HG02885 (cell line): ENCODE data around the gene TYRP1.
"Not testable (repeated sequence)": the region's sequence is repeated elsewhere in the genome, so short reads cannot be mapped to it uniquely, and the experiment has no call there.

Experiments
- ATAC-seq: cut with Tn5 transposase; IDR thresholded peaks from one replicate; pipeline ENCODE4 v1.9.1; 2021; ENCODE audit warnings: mild to moderate bottlenecking; ENCODE audit not compliant: unreplicated experiment, poor library complexity

The TYRP1 gene, protein sequence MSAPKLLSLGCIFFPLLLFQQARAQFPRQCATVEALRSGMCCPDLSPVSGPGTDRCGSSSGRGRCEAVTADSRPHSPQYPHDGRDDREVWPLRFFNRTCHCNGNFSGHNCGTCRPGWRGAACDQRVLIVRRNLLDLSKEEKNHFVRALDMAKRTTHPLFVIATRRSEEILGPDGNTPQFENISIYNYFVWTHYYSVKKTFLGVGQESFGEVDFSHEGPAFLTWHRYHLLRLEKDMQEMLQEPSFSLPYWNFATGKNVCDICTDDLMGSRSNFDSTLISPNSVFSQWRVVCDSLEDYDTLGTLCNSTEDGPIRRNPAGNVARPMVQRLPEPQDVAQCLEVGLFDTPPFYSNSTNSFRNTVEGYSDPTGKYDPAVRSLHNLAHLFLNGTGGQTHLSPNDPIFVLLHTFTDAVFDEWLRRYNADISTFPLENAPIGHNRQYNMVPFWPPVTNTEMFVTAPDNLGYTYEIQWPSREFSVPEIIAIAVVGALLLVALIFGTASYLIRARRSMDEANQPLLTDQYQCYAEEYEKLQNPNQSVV

DNA sequence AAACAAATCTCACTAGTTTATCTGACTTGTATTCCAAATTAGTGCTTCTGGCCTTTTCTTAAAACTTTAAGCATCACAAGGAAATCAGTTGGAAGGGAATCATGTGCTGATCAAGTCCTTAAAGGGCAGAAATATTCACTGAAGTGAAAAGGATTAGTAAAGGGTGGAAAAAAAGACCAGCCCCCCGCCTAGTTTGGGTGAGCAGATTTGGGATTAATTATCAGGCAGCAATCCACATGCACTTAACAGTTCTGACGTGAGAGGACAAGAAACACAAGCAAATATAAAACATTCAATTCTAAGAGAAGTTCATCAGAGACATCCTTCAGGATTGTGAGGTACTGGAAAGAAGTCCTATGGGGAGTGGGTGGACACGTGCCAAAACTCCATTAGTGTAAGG, at the start of gene TYRP1:
TYRP1 (plus strand) TSS at position 245 of the 400 bp plus-strand sequence. CDS start 612 bp downstream, outside the sequence.
- ATAC-seq, result no peak

DNA sequence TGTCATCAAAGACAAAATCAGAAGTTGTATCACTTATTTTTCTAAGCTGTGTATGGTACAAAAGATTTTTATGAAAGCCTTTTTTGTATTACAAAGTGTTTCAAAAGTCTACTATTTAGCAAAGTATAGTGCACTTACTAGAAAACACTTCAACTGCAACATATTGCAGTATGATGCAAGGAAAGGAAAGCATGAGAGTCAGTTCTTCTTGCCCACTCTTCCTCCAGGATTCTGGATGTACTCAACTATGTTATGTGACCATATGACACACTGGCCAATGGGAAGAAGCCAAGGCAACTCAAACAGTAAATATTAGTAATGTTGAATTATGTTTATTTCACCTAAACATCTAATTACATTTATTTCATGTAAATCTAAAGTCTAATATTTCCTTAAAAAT, 49.5 kb upstream of the TYRP1 start:
- no peak for ATAC-seq

DNA sequence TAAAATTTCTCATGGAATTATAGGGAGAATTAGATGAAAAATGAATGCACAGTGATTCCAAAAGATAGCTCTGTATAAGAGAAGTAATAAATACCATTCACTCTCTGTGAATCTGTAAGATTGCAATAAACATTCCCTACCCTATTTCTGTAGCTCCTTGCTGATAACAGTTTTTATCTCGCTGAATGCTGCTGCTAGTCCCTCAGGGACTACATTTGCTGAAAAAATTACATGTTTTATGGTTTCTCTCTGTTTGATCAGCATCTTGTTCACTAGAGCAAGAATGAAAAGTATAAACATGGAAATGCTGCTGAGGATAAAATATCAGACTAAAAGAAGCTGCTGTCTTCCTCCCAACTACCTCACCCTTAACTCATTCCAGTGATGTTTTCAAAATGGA, 44.3 kb upstream of the TYRP1 start:
- no peak for ATAC-seq

DNA sequence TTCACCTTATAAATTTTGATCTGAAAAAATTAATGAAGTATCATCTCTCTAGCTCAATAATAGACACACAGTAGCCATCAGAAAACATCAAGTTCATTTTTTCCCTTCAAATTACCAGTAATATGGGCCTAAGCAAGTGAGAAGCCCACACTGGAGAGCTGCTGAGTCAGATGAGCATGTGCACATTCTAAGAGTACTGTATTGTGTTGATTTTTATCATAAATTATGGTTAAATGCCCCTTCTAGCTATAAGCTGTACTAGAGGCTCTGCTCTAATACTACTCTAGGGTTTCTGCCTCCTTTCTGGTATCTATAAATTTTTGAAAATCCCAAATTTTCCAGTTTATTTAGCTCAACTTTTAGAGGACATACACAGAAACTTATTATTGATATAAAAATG, 42.1 kb upstream of the TYRP1 start:
- ATAC-seq, result no peak

DNA sequence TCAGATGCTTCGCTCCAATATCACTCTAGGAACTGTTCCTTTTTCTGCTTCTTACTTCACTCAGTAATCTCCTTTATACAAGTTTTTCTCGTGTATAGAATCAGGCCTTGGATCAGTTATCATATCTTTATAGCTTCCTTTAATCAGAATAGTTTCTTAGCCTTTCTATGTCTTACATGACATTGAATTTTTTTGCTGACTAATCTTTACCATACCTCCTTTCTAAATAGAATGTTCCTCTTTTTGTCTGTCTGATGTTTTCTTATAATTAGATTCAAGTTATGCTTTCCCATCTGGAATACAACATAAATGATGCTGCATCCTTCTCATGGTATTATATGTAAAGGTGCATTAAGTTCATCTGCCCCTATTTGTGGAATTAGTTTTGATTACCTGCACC, 40.2 kb upstream of the TYRP1 start:
- no peak for ATAC-seq

DNA sequence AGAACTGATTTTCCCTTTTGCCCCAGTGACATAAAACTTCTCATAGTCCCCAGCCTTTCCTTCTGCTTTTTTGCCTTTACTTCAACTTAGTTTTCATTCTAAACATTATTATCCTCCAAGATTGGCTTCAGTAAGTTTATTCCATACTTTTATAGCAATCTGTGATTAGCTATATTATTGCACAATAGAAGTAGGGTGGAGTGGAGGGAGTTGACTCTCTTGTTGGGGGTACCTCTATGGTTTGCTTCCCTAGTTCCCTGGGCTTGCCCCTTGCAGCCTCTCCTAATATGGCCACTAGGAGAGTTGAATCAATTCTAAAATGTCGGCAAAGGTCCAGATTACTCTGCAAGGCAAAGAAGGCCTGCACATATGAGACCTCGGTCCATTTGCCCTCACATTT, 36.4 kb upstream of the TYRP1 start:
- no peak for ATAC-seq

DNA sequence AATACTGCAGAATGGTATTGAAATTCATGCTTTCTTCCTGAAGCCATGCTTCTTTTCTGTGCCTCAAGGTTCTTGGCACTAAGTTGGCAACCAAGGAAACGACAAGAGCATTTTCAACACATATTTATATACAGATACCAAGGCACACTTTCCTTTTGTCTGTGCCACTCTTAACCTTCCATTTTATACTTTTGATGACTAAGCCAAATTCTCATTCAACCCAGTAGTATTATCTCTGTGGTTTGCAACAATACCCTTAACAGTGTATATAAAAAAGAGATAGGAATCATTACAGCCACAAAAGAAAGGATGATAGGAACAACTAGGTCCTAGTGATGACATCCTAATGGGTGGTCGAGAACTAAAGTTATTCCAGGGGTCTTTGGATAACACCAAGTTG, 36.0 kb upstream of the TYRP1 start:
- no peak for ATAC-seq

DNA sequence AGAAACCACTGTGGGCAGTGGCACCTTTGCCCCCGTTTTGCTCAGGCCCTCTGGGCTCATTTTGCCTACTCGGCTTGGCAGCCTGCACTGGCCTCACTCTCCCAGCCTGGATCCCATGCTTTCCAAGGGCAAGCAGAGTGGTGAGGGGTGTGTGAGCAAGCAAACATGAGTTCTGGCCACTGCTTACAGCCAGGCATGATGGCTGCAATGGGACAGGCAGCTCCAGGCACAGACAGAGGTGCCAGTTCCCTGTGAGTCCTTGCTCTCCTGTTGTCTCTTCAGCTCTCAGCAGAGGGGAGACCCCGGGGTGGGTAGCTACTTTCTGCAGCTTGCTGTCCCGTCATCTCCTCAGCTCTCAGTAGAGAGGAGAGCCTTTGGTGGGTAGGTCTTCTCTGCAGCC, 35.2 kb upstream of the TYRP1 start:
- ATAC-seq, result no peak

DNA sequence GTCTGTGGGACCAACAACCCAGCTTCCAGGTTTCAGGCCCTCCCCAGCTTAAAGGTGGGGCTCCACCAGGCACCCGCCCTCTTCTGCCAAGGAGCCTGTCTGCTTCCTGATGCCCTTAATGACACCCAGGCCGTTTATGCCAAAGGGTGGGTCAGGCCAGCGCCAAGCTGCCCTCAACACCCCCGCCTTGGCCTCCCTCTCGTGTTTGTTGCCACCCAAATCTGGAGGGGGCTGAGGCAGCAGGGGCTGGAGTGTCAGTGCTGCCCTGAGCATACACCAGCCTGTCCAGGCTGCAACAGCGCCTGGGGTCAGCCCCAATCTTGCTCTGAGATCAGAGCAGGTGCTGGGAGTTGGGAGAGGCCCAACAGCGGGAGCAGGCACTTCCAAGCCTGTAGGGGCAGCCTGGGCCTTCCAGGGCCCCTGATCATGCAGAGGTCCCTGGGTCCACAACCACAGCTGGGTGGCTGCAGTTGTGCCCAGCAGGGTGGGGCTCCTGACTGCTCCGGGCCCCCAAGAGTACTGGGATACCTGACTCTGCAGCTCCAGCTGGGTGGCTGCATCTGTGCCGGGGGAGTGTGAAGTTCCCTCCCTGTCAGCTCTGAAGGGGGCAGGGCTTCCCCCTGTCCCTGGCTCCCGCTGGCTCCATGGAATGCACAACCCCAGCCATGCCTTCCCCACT, 34.5 kb upstream of the TYRP1 start:
- ATAC-seq, result no peak

DNA sequence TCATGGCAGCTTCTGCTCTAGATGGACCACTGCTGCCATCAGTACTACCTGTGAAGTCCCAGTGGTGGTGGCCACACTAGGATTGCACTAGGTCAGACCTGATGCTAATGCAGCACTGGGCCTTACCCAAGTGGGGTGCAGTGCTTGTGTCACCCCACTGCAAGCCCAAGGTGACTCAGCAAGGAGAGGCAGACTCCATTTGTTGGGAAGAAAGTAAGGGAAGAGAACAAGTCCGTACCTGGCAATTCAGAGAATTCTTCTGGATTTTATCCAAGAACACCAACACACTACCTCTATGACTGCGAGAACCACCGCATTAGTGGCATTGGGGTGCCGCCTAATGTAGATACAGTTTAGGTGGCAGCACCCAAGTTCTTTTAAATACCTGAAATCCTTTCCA, 34.0 kb upstream of the TYRP1 start:
- ATAC-seq, result no peak

DNA sequence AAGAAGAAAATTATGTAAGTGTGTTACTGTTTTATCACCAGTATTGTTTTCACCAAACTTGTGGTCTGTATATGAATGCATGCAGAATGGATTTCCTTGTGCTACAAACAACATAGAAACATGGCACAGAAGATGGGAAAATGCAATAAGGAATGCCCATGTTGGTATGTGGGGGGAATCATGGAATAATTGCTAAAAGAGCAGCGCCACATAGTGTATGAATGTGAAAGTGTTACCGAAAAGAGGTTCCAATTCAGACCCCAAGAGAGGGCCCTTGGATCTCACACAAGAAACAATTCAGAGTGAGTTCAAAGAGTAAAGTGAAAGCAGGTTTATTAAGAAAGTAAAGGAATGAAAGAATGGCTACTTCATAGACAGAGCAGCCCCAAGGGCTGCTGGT, 26.4 kb upstream of the TYRP1 start:
- no peak for ATAC-seq

DNA sequence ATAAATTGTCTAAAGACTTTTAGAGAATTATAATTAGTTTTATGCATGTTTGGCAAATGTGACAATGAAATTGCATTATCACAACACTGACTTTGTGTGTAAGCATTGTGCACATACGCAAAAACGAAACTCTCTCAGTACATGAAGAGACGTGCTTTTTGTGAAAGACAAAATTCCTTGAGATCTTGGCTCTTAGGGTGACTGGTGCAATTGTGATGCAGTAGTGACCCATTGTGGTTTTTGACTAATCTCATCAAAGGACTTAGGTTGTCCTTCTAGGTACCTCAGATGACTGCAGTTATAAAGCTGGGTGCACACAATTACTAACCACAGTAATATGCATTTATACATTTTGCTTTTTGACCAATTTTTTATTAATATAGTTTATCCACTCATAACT, 25.3 kb upstream of the TYRP1 start:
- ATAC-seq, result no peak

DNA sequence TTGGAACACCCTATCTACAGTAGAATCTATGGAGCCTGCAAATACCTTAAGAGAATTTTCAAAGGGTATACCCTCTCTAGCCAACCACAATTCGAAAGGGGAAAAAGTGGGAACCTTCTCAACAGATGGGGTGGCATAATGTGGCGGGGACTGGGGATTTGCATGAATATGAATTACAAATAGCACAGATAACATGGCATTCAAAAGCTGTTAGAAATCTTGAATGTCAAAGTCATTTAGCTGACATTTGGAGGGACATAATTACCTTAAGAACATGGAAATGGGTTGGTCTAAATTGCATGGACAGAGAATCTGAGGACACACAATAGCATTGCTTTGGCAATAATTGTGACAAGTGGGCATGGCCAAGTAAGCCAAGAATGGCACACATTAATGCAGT, 23.2 kb upstream of the TYRP1 start:
- no peak for ATAC-seq

DNA sequence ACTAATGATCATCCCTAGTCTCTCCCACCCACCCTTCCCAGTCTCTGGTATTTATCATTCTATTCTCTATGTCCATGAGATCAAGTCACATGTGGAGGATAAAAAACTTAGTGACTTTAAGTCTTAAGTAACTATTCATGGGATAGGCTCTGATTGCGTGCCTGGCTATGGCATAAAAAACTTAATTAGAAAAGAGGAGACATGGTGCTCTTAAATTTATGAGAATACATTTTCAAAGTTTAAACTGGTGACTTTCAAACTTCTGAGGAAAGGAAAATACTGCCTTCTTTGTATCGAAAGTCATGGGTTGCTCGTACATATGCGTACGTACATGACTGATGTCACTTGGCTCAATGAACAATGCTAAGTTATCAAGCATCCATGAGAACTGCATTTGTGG, 18.2 kb upstream of the TYRP1 start:
- ATAC-seq, result no peak

DNA sequence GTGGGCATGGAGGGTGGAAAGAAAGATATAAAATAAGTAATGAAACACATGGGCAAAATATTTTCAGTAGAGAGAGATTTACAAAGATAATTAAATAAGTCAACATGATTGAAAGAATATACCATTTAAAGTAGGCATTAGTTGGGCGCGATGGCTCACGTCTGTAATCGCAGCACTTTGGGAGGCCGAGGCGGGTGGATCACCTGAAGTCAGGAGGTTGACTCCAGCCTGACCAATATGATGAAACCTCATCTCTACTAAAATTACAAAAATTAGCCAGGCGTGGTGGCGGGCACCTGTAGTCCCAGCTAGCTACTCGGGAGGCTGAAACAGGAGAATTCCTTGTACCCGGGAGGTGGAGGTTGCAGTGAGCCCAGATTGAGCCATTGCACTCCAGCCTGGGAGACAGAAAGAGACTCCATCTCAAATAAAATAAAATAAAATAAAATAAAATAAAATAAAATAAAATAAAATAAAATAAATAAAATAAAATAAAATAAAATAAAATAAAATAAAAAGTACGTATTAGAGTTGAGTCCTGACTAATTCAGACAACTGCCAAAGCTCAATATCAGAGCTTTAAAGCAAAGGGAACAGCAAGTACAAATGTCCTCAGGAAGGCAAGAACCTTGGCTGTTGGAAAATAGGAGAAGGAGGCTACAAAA, 15.6 kb upstream of the TYRP1 start:
- not testable (repeated sequence) for ATAC-seq

DNA sequence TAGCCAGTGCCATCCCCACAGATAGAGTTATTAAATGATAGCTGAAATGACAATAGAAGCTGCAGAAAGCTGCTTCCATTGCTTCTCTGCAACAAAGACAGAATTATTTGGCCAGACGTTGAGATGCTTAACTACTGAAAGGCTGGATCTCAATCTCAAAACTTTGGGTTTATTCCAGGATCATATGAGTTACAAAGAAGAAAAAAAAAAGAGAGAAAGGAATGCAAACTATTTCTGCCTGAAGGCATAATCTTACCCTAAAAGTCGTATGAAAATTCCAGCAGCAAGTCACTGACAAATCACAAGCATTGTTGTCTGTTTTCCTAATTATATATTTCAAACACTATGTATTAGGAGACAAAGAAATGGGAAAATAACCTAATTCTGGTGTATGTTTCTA, 12.8 kb upstream of the TYRP1 start:
- ATAC-seq, result no peak

DNA sequence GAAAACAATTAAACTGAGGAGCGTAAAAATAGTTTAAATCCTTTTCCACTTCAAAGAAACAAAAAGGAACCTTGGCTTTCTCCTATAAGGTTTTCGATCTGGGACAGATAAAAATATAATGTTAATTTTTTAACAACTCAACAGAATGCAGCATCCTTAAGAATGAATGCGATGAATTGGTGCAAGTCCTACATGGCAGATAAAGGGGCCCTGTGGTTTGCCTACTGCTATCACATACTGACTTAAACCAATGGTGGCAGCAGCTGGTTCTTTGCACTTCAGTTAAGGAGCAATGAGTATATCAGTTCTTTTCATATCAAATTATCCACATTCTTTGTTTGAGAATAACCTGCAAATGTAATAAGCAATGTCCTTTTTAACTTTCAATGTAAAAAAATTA, 12.4 kb upstream of the TYRP1 start:
- ATAC-seq, result no peak

DNA sequence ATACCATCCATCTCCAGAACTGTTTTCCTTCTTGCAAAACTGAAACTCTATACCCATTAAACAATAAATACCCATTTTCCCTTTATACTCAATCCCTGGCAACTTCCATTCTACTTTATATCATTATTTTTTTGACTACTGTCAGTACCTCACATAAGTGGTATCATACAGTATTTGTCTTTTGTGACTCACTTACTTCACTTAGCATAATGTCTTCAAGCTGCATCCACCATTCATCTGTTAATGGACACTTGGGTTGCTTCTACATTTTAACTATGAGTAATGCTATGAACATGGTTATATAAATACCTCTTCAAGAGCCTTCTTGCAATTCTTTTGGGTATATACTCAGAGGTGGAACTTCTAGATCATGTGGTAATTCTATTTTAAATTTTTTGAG, 11.6 kb upstream of the TYRP1 start:
- ATAC-seq, result no peak

DNA sequence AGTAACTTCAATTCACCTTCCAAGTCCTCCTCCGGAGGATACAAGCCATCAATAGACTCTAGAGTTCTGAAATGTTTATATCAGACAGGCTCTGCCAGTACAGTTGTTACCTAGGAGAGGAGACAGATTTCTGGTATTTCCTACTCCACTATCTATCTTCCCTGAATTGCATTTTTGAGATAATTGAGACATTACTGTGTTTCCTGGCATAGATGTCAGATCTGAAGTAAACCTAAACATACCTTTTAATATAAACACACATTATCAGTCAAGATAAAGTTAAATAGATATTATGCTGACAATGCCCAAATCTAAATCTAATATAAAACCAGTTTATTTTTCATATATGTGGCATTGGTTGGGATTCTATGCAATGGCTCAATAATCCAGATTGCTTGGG, 8.2 kb upstream of the TYRP1 start:
- ATAC-seq, result no peak

DNA sequence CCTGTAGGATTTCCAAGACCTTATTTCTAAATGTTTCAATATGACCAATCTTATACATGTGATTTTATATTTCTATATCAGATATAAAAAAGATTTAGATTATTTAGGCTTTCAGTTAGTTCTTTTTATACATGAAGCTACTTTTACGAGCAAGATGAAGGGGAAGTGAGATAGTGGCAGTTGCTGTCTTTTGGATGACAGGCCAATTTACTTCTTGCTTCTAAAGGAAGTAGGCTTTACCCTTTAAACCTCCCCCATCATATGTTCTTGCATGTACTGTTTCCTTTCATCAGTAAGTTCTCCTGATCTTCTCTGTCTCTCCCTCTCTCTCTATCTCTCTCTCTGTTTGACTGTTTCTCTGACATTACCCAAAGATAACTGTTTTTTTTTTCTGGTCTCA, 4.0 kb upstream of the TYRP1 start:
- ATAC-seq, result no peak

DNA sequence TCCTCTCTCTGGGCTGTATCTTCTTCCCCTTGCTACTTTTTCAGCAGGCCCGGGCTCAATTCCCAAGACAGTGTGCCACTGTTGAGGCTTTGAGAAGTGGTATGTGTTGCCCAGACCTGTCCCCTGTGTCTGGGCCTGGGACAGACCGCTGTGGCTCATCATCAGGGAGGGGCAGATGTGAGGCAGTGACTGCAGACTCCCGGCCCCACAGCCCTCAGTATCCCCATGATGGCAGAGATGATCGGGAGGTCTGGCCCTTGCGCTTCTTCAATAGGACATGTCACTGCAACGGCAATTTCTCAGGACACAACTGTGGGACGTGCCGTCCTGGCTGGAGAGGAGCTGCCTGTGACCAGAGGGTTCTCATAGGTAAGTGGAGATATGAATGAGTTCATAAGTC, 828 bp downstream of the TYRP1 start:
- ATAC-seq, result no peak
